Heart left ventricle (tissue), 13 donors: Measurements from ENCODE around the gene AMIGO2.

Experiments
- POLR2A ChIP-seq, 2 donors: fragments of 450-650 bp; IDR thresholded peaks; one replicate each; pipeline ENCODE4 v1.6.1; 2017; ENCODE audit warnings: antibody characterized with exemption in 2 of 2, mild to moderate bottlenecking in 2 of 2, moderate library complexity in 2 of 2
- TF ChIP-seq, protein P1 (sequence below), 12 donors: fragments of 200-600 bp; sonication (generic) in 4 of 12; IDR thresholded peaks; one replicate each; pipeline versions ENCODE4 v1.5.0 to v1.8.0; 2018 to 2022; ENCODE audit warnings: antibody characterized with exemption in 12 of 12, mild to moderate bottlenecking in 5 of 12
- donor health status: ischemic (EF 13 %, LVEDD 7.1; RV severe dilation, severe dysfunction).
- donor health status: DM: no; HTN: yes; CAD: no.
- donor health status: DM: no; HTN: no; CAD: no.
- donor health status: ischemic (EF 25% LVEDD 6.9; RV normal size, moderate dysfunction).
- donor health status: ischemic (EF 25% LVEDD 5.7; RV mildly dilated, moderate dysfunction).
- donor health status: ischemic (EF 35%, LVEDD 5.7; RV mildly dilated, moderate dysfunction).
- donor health status: nonischemic (EF 11% LVEDD 7.7; RV severe dilation, severe dysfunction).
- donor health status: DM: yes; HTN: yes; CAD: no.
- donor health status: PGD.
- donor health status: ischemic (EF 29% LVEDD 5.4; RV normal size, mild dysfunction).
- donor health status: nonischemic (EF 23%, LVEDD 6.1; RV moderate dilation, normal function).

GRCh38 chr12:47041327-47041726, 38.4 kb downstream of the AMIGO2 start:
- TF ChIP-seq, protein P1, sequence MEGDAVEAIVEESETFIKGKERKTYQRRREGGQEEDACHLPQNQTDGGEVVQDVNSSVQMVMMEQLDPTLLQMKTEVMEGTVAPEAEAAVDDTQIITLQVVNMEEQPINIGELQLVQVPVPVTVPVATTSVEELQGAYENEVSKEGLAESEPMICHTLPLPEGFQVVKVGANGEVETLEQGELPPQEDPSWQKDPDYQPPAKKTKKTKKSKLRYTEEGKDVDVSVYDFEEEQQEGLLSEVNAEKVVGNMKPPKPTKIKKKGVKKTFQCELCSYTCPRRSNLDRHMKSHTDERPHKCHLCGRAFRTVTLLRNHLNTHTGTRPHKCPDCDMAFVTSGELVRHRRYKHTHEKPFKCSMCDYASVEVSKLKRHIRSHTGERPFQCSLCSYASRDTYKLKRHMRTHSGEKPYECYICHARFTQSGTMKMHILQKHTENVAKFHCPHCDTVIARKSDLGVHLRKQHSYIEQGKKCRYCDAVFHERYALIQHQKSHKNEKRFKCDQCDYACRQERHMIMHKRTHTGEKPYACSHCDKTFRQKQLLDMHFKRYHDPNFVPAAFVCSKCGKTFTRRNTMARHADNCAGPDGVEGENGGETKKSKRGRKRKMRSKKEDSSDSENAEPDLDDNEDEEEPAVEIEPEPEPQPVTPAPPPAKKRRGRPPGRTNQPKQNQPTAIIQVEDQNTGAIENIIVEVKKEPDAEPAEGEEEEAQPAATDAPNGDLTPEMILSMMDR (IDR thresholded peaks at IDR 0.05), result no peak
- TF ChIP-seq POLR2A (IDR thresholded peaks at IDR 0.05), result no peak
